ENCODE data around the gene ZNF622. TPM values are rescaled to one million over a fixed set of nuclear protein-coding genes. Genes with fewer than 3 reads are reported as not detected.

Gene ZNF622
- total and polyA plus RNA-seq, 10 of the 15 experiments (the other 5 are each of a cell fraction or from before 2014, with no cell fraction given) = 9.0 to 60.3 (median 31.0) TPM

- TF ChIP-seq ZBTB40 (IDR thresholded peaks at IDR 0.05; ENCODE audit: borderline replicate concordance) (no peak), MEF2A (IDR thresholded peaks at IDR 0.05; ENCODE audit: insufficient read depth, low read depth, low read length) (no peak), NR2C1 (IDR thresholded peaks at IDR 0.05) (no peak), YBX1 (IDR thresholded peaks at IDR 0.05) (no peak), RAD51 (IDR thresholded peaks at IDR 0.05) (no peak), BACH1 (IDR thresholded peaks at IDR 0.05; ENCODE audit: borderline replicate concordance) (no peak), SUPT20H (IDR thresholded peaks at IDR 0.05; ENCODE audit: borderline replicate concordance, control insufficient read depth, low read depth, low read length) (no peak)
Measured at GRCh38 chr5:16504571-16504970, 39.0 kb upstream of the ZNF622 start (continued).

GRCh38 chr5:16502866-16503265 lies 37.3 kb upstream of the ZNF622 start:
- BruUV-seq (replicated peaks) = no TSS peak
- no peak overlapping the region for H3K27ac ChIP-seq (ENCODE audit: control insufficient read depth, insufficient read depth)
- FAIRE-seq (no peak), ATAC-seq (no peak), DNase-seq (ENCODE audit: low read depth, low spot score) (no peak)
- RAD21 ChIA-PET (ENCODE audit: unreplicated experiment) = no interaction called here
- no peak overlapping the region for H3K4me2 ChIP-seq (ENCODE audit: control insufficient read depth, insufficient read depth)
- no peak overlapping the region for H2AFZ ChIP-seq (ENCODE audit: control insufficient read depth, low read depth, low read length)
- POLR2A ChIA-PET = no interaction called here
- H3K27me3 ChIP-seq (replicated peaks in 1 of 2; ENCODE audit: control insufficient read depth in 2 of 2, insufficient read depth in 2 of 2, low read length in 1 of 2) = no peaks in the 10 kb centered on the region
- H3K79me2 ChIP-seq (ENCODE audit: control insufficient read depth, insufficient read depth, low read length) = no peaks in the 10 kb centered on the region
- no peaks in the 10 kb centered on the region for H4K20me1 ChIP-seq (ENCODE audit: control insufficient read depth, insufficient read depth)
- H3K36me3 ChIP-seq (ENCODE audit: control insufficient read depth in 2 of 2, insufficient read depth in 2 of 2, low read length in 1 of 2) = no peaks in the 10 kb centered on the region
- in situ Hi-C loops (cut with MboI) (no loop called here), intact Hi-C loops (cut with micrococcal nuclease; ENCODE audit: unreplicated experiment) (no loop called here)
- SMC1A ChIA-PET (ENCODE audit: uncharacterized antibody, unreplicated experiment) = no interaction called here
- 26% methylated on average over 3 of the region's 3 CpGs for WGBS (ENCODE audit: insufficient coverage, insufficient replicate concordance, low lambda C conversion rate, missing lambda C conversion rate)
- no peak overlapping the region for H3K4me3 ChIP-seq
- no peak overlapping the region for H3K9ac ChIP-seq (ENCODE audit: control insufficient read depth, insufficient read depth, low read length)
- CTCF ChIA-PET = interaction anchor here (1.4 kb wide), 1 partner anchor 15 kb away, joined by 5 read pairs; no protein-coding TSS in a partner anchor
- H3K4me1 ChIP-seq (ENCODE audit: control insufficient read depth, insufficient read depth, low read length) = no peaks in the 10 kb centered on the region
- no peaks in the 10 kb centered on the region for H3K9me3 ChIP-seq (replicated peaks; ENCODE audit: control insufficient read depth, insufficient read depth, low read length)
- TF ChIP-seq GABPA (IDR thresholded peaks at IDR 0.05; ENCODE audit: low read depth) = no peak
- TF ChIP-seq ELK1 (IDR thresholded peaks at IDR 0.05; ENCODE audit: low read depth, low read length) = no peak
- TF ChIP-seq SMAD5 (IDR thresholded peaks at IDR 0.05; ENCODE audit: low read depth) = no peak
- no peak for TF ChIP-seq IRF4 (IDR thresholded peaks at IDR 0.05; ENCODE audit: low read depth, low read length)
- no peak for TF ChIP-seq HDAC2 (IDR thresholded peaks at IDR 0.05)
- TF ChIP-seq BRCA1 (IDR thresholded peaks at IDR 0.05; ENCODE audit: low read depth, low read length) = no peak
- no peak for TF ChIP-seq LARP7 (IDR thresholded peaks at IDR 0.05)
- TF ChIP-seq ZNF592 (IDR thresholded peaks at IDR 0.05) = no peak
- TF ChIP-seq ZNF622 (IDR thresholded peaks at IDR 0.05) = no peak
- no peak for TF ChIP-seq BMI1 (IDR thresholded peaks at IDR 0.05; ENCODE audit: borderline replicate concordance)

Measured in GM12878 (cell line).